ENCODE results near the gene ALK.

DNA sequence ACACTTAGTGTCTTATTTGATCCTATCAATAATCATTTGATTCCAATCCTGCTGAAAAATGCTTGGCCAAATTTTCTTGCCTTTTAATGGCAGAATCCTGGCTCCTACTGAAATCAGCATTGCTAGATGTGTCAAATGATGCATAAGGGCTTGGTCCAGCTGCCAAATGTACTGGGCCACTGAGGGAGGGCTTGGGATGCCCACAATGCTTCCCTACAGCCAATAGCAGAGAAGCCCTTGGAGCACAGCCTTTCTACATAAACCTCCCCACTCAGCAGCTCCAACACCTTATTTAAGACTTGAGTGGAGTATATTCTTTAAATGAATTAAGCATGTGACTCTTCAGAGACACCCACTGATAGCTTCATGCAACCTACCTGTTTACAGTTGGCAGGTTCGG is 3.6 kb downstream of the ALK start:
- TF ChIP-seq CTCF (IDR thresholded peaks at IDR 0.05) (no peak), FOXJ3 (CRISPR knock-in tag; IDR thresholded peaks at IDR 0.05) (no peak), RCOR1 (IDR thresholded peaks at IDR 0.05; ENCODE audit: low read length) (no peak), GATA2 (CRISPR knock-in tag; IDR thresholded peaks at IDR 0.05) (no peak), REST (IDR thresholded peaks at IDR 0.05; ENCODE audit: low read depth, low read length) (no peak), RAD21 (IDR thresholded peaks at IDR 0.05; ENCODE audit: low read length) (no peak), YY1 (IDR thresholded peaks at IDR 0.05; ENCODE audit: low read depth) (no peak), TAF1 (IDR thresholded peaks at IDR 0.05; ENCODE audit: borderline replicate concordance, low read depth, low read length) (no peak), POLR2AphosphoS5 (IDR thresholded peaks at IDR 0.05; ENCODE audit: low read depth, low read length) (no peak), SMC3 (IDR thresholded peaks at IDR 0.05; ENCODE audit: low read depth, low read length) (no peak), ELF1 (IDR thresholded peaks at IDR 0.05) (no peak), TEAD4 (IDR thresholded peaks at IDR 0.05; ENCODE audit: borderline replicate concordance, insufficient read depth) (no peak)
- TF ChIP-seq, protein P1, sequence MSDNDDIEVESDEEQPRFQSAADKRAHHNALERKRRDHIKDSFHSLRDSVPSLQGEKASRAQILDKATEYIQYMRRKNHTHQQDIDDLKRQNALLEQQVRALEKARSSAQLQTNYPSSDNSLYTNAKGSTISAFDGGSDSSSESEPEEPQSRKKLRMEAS (IDR thresholded peaks at IDR 0.05; ENCODE audit: low read depth), result no peak
